PC-9 (cell line): ENCODE measurements around the gene SNX20.

Experiments
- CTCF ChIP-seq: fragments of 200-600 bp; sonication (generic); conservative IDR thresholded peaks from 2 replicates; pipeline ENCODE4 v1.6.1; 2017; ENCODE audit warnings: mixed run types, antibody characterized with exemption, mild to moderate bottlenecking, moderate library complexity
- EZH2 ChIP-seq: fragments of 200-600 bp; sonication (generic); IDR thresholded peaks from 2 replicates; pipeline ENCODE4 v1.8.0; 2017; ENCODE audit warnings: antibody characterized with exemption, low read depth

GRCh38 chr16:50680556-50680893, 587 bp downstream of the SNX20 start:
- TF ChIP-seq EZH2 (no peak), CTCF (no peak)
